HuH-7 (cell line): ENCODE data around the gene NAA10.

ENCODE experiments used
- DNase-seq: peaks from one replicate; pipeline ENCODE4 v3.0.0; 2011; ENCODE audit warnings: low spot score

Gene NAA10

GRCh38 chrX:153908219-153908860, 26.5 kb downstream of the NAA10 start:
- DNase-seq = no peak

GRCh38 chrX:153907456-153907855, 27.4 kb downstream of the NAA10 start:
- no peak for DNase-seq

- DNase-seq = no peak
Observed at GRCh38 chrX:153906126-153906917, 28.5 kb downstream of the NAA10 start.

- no peak for DNase-seq
Observed at GRCh38 chrX:153905481-153906095, 29.2 kb downstream of the NAA10 start.

GRCh38 chrX:153903991-153904957, 30.6 kb downstream of the NAA10 start, which contains the start of gene AVPR2:
TSS of gene AVPR2 (plus strand) at chrX:153904673. CDS start at chrX:153905146, 473 bp downstream.
- no peak for DNase-seq

GRCh38 chrX:153903238-153903980, 31.4 kb downstream of the NAA10 start:
- DNase-seq = no peak

GRCh38 chrX:153902385-153902784, 32.5 kb downstream of the NAA10 start:
- no peak for DNase-seq

- no peak for DNase-seq
Observed at GRCh38 chrX:153901753-153902140, 33.1 kb downstream of the NAA10 start.

- DNase-seq = no peak
Observed at GRCh38 chrX:153900831-153901752, 33.7 kb downstream of the NAA10 start.

- DNase-seq = no peak
Observed at GRCh38 chrX:153897899-153898298, 36.9 kb downstream of the NAA10 start.

GRCh38 chrX:153889123-153889522, 45.7 kb downstream of the NAA10 start:
- no peak for DNase-seq

- no peak for DNase-seq
Observed at GRCh38 chrX:153888344-153888743, 46.5 kb downstream of the NAA10 start.

GRCh38 chrX:153887385-153887784, 47.5 kb downstream of the NAA10 start:
- no peak for DNase-seq

GRCh38 chrX:153886915-153887314, 47.9 kb downstream of the NAA10 start:
- DNase-seq = no peak

GRCh38 chrX:153885968-153886903, 48.6 kb downstream of the NAA10 start, which contains the start of gene L1CAM:
TSS of gene L1CAM (minus strand) at chrX:153886173. CDS start at chrX:153875836, 10,337 bp downstream.
- no peak for DNase-seq

- DNase-seq = no peak
Observed at GRCh38 chrX:153885208-153885787, 49.5 kb downstream of the NAA10 start.

- DNase-seq = no peak
Observed at GRCh38 chrX:153884590-153884989, 50.2 kb downstream of the NAA10 start.

GRCh38 chrX:153884136-153884535, 50.7 kb downstream of the NAA10 start:
- no peak for DNase-seq
